Fibroblast of lung (primary cell): ENCODE data around the gene ZBTB22. TPM values are rescaled to one million over a fixed set of nuclear protein-coding genes. Genes with fewer than 3 reads are reported as not detected.

Experiments
- DNase-seq, 2 donors: peaks; one replicate each; pipeline versions ENCODE4 v3.0.0 to v3.0.0-alpha.2; 2010; ENCODE audit warnings: low read depth in 2 of 2
- H2AFZ ChIP-seq: 2 replicates; pipeline ENCODE4 v1.5.1; 2012; ENCODE audit warnings: low read length, control low read depth, inconsistent platforms
- H3K27ac ChIP-seq: 2 replicates; pipeline ENCODE4 v1.5.1; 2011; ENCODE audit warnings: low read length, control low read depth; ENCODE audit not compliant: insufficient read depth
- H3K27me3 ChIP-seq: 2 replicates; pipeline ENCODE4 v1.5.1; 2011; ENCODE audit warnings: mild to moderate bottlenecking, low read length; ENCODE audit not compliant: control insufficient read depth, insufficient read depth
- H3K36me3 ChIP-seq: 2 replicates; pipeline ENCODE4 v1.5.1; 2011; ENCODE audit warnings: low read length; ENCODE audit not compliant: control insufficient read depth, insufficient read depth
- H3K4me1 ChIP-seq: 2 replicates; pipeline ENCODE4 v1.5.1; 2011; ENCODE audit warnings: low read length; ENCODE audit not compliant: control insufficient read depth, insufficient read depth; ENCODE audit errors: extremely low read depth
- H3K4me2 ChIP-seq: 2 replicates; pipeline ENCODE4 v1.5.1; 2011; ENCODE audit warnings: low read length, control low read depth; ENCODE audit not compliant: insufficient read depth; ENCODE audit errors: extremely low read depth
- H3K4me3 ChIP-seq, 4 experiments: fragments of 200-600 bp in 1 of 4; sonication (generic) in 1 of 4; replicated peaks in 1 of 4; 2 replicates each; pipeline ENCODE4 v1.5.1; 2011 to 2016; ENCODE audit warnings: low read length in 4 of 4, low read depth in 3 of 4, mild to moderate bottlenecking in 3 of 4, control low read depth in 2 of 4, inconsistent platforms in 1 of 4, mixed read lengths in 1 of 4; ENCODE audit not compliant: insufficient read depth in 1 of 4; ENCODE audit errors: control extremely low read depth in 1 of 4
- H3K79me2 ChIP-seq: 2 replicates; pipeline ENCODE4 v1.5.1; 2012; ENCODE audit warnings: mild to moderate bottlenecking, low read length, inconsistent platforms; ENCODE audit not compliant: control insufficient read depth, insufficient read depth
- H3K9ac ChIP-seq: 2 replicates; pipeline ENCODE4 v1.5.1; 2011; ENCODE audit warnings: mild to moderate bottlenecking, low read length, control low read depth; ENCODE audit not compliant: insufficient read depth
- H3K9me3 ChIP-seq: 2 replicates; pipeline ENCODE4 v1.5.1; 2012; ENCODE audit warnings: low read depth, low read length; ENCODE audit not compliant: control insufficient read depth, insufficient read depth
- H4K20me1 ChIP-seq: 2 replicates; pipeline ENCODE4 v1.5.1; 2011; ENCODE audit warnings: low read length; ENCODE audit not compliant: control insufficient read depth, insufficient read depth; ENCODE audit errors: extremely low read depth
- CTCF ChIP-seq, 2 donors: IDR thresholded peaks in 1 of 2; conservative IDR thresholded peaks in 1 of 2; 1 replicate in 1 of 2; 2 replicates in 1 of 2; pipeline ENCODE4 v1.5.1; 2011 to 2012; ENCODE audit warnings: low read length in 2 of 2, control low read depth in 1 of 2, inconsistent platforms in 1 of 2, low read depth in 1 of 2, mild to moderate bottlenecking in 1 of 2
- EZH2 ChIP-seq: IDR thresholded peaks from 2 replicates; pipeline ENCODE4 v1.5.1; 2012; ENCODE audit warnings: low read length, control low read depth, mild to moderate bottlenecking; ENCODE audit errors: missing control alignments
- polyA plus RNA-seq, 2 donors: library from polyadenylated mRNA; depleted of rRNA in 1 of 2; stranded (reverse) in 1 of 2; unstranded in 1 of 2; fragments of >200 nt; gene quantifications; 2 replicates each; pipeline ENCODE4 v1.2.1, GENCODE V29; 2011 to 2012; ENCODE audit warnings: missing spikeins in 1 of 2
- total RNA-seq: library from RNA; depleted of rRNA; stranded (reverse); fragments of >200 nt; gene quantifications from 2 replicates; pipeline ENCODE4 v1.2.1, GENCODE V29; 2014

Gene ZBTB22
- total and polyA plus RNA-seq, 2 donors (not counting 1 experiment from before 2014, with no cell fraction given) = 8.9 to 31.2 TPM

GRCh38 chr6:33299237-33299944 is 18.2 kb downstream of the ZBTB22 start:
- Histone ChIP-seq H3K79me2 (peaks cover 6% of the 10 kb centered on the region), H3K36me3 (peaks cover 10% of the 10 kb centered on the region), H3K27me3 (no peaks in the 10 kb centered on the region), H3K9me3 (no peaks in the 10 kb centered on the region), H2AFZ (peak overlapping the region; percentile 60), H3K4me1 (peaks cover 2% of the 10 kb centered on the region), H3K4me2 (peak overlapping the region; percentile 100), H3K27ac (peak overlapping the region; percentile 99), H4K20me1 (no peaks in the 10 kb centered on the region), H3K4me3 (peak overlapping the region; percentile 80 to 100 (median 88)), H3K9ac (peak overlapping the region; percentile 96)
- TF ChIP-seq EZH2 (no peak), CTCF (conservative IDR thresholded peaks at IDR 0.05 in 1 of 2, IDR thresholded peaks at IDR 0.05 in 1 of 2; ENCODE audit: low read depth in 1 of 2, low read length in 2 of 2) (peak; percentile 61 to 81)
- DNase-seq = peak; percentile 89

- Histone ChIP-seq H3K9me3 (no peaks in the 10 kb centered on the region), H3K9ac (peak within 1 kb of the TSS; percentile 96), H3K27me3 (no peaks in the 10 kb centered on the region), H3K4me2 (peak within 1 kb of the TSS; percentile 100), H3K4me1 (peaks cover 2% of the 10 kb centered on the region), H4K20me1 (no peaks in the 10 kb centered on the region), H2AFZ (peak within 1 kb of the TSS; percentile 60), H3K27ac (peak within 1 kb of the TSS; percentile 99), H3K79me2 (peaks cover 5% of the 10 kb centered on the region), H3K36me3 (peaks cover 6% of the 10 kb centered on the region), H3K4me3 (peak within 1 kb of the TSS; percentile 80 to 100 (median 88))
- DNase-seq = peak; percentile 55 to 61
- TF ChIP-seq CTCF (conservative IDR thresholded peaks at IDR 0.05 in 1 of 2, IDR thresholded peaks at IDR 0.05 in 1 of 2; ENCODE audit: low read depth in 1 of 2, low read length in 2 of 2) (no peak), EZH2 (no peak)
These were observed 18.7 kb downstream of the ZBTB22 start, which contains the start of gene RGL2 for GRCh38 chr6:33298773-33299236. TSS of gene RGL2 (minus strand) at chr6:33298942. CDS start at chr6:33298610, 332 bp downstream.

- Histone ChIP-seq H3K27me3 (no peaks in the 10 kb centered on the region), H3K27ac (peak overlapping the region; percentile 99), H3K36me3 (peaks cover 8% of the 10 kb centered on the region), H3K4me1 (peaks cover 2% of the 10 kb centered on the region), H4K20me1 (no peaks in the 10 kb centered on the region), H2AFZ (no peak overlapping the region), H3K4me2 (peak overlapping the region; percentile 96), H3K9ac (peak overlapping the region; percentile 96), H3K9me3 (no peaks in the 10 kb centered on the region), H3K4me3 (peak overlapping the region; percentile 80 to 100 (median 88)), H3K79me2 (peaks cover 3% of the 10 kb centered on the region)
- TF ChIP-seq EZH2 (no peak), CTCF (conservative IDR thresholded peaks at IDR 0.05 in 1 of 2, IDR thresholded peaks at IDR 0.05 in 1 of 2; ENCODE audit: low read depth in 1 of 2, low read length in 2 of 2) (no peak)
- DNase-seq = peak; percentile 76 to 78
These were observed 19.4 kb downstream of the ZBTB22 start for GRCh38 chr6:33297956-33298772.
